Liver (tissue), 9 donors: ENCODE data around the gene MPRIP. TPM values are rescaled to one million over a fixed set of nuclear protein-coding genes. Genes with fewer than 3 reads are reported as not detected.
"Not testable (repeated sequence)": the region's sequence is repeated elsewhere in the genome, so short reads cannot be mapped to it uniquely, and the experiment has no call there.

Experiments
- DNase-seq: peaks from one replicate; pipeline ENCODE4 v3.0.0-alpha.2; 2017; ENCODE audit warnings: low spot score
- H3K27ac ChIP-seq, 2 donors: one replicate each; pipeline ENCODE4 v1.7.0; 2013; ENCODE audit warnings: inconsistent platforms in 2 of 2, low read length in 2 of 2, control low read depth in 1 of 2, low read depth in 1 of 2, mild to moderate bottlenecking in 1 of 2
- H3K27me3 ChIP-seq, 4 donors: one replicate each; pipeline versions ENCODE4 v1.6.1 to v1.7.0; 2013; ENCODE audit warnings: low read length in 3 of 4, inconsistent platforms in 1 of 4, mild to moderate bottlenecking in 1 of 4, moderate library complexity in 1 of 4; ENCODE audit not compliant: control insufficient read depth in 4 of 4, insufficient read depth in 4 of 4
- H3K36me3 ChIP-seq, 4 donors: one replicate each; pipeline versions ENCODE4 v1.6.1 to v1.7.0; 2013; ENCODE audit warnings: low read length in 3 of 4, mild to moderate bottlenecking in 3 of 4, low read depth in 1 of 4, moderate library complexity in 1 of 4; ENCODE audit not compliant: control insufficient read depth in 4 of 4, insufficient read depth in 3 of 4
- H3K4me1 ChIP-seq, 4 donors: one replicate each; pipeline versions ENCODE4 v1.6.1 to v1.7.0; 2013; ENCODE audit warnings: low read length in 3 of 4, mild to moderate bottlenecking in 3 of 4, moderate library complexity in 1 of 4; ENCODE audit not compliant: control insufficient read depth in 4 of 4, insufficient read depth in 4 of 4
- H3K4me3 ChIP-seq, 3 donors: one replicate each; pipeline versions ENCODE4 v1.6.1 to v1.7.0; 2013; ENCODE audit warnings: low read length in 3 of 3, control low read depth in 1 of 3, low read depth in 1 of 3, mild to moderate bottlenecking in 1 of 3
- H3K9ac ChIP-seq, 2 donors: one replicate each; pipeline ENCODE4 v1.7.0; 2013; ENCODE audit warnings: low read length in 2 of 2, mild to moderate bottlenecking in 2 of 2, moderate library complexity in 2 of 2, control low read depth in 1 of 2, low read depth in 1 of 2
- H3K9me3 ChIP-seq, 4 donors: one replicate each; pipeline versions ENCODE4 v1.6.1 to v1.7.0; 2013; ENCODE audit warnings: low read length in 3 of 4; ENCODE audit not compliant: control insufficient read depth in 4 of 4
- CTCF ChIP-seq: fragments of 150-350 bp; IDR thresholded peaks from 2 replicates; pipeline ENCODE4 v1.5.1; 2017; ENCODE audit warnings: improper control_type of control experiment, low read depth, low read length; ENCODE audit not compliant: missing input control
- EGR1 ChIP-seq, 2 donors: IDR thresholded peaks; 2 replicates each; pipeline ENCODE4 v1.6.1; 2016 to 2018; ENCODE audit warnings: antibody characterized with exemption in 2 of 2, low read depth in 2 of 2
- FOXA1 ChIP-seq: IDR thresholded peaks from 2 replicates; pipeline ENCODE4 v1.6.1; 2016; ENCODE audit warnings: antibody characterized with exemption
- FOXA2 ChIP-seq: IDR thresholded peaks from 2 replicates; pipeline ENCODE4 v1.6.1; 2016; ENCODE audit warnings: antibody characterized with exemption
- GABPA ChIP-seq, 2 donors: IDR thresholded peaks in 1 of 2; conservative IDR thresholded peaks in 1 of 2; 2 replicates each; pipeline ENCODE4 v1.6.1; 2016; ENCODE audit warnings: antibody characterized with exemption in 2 of 2, mild to moderate bottlenecking in 1 of 2, moderate library complexity in 1 of 2
- HNF4A ChIP-seq, 2 donors: conservative IDR thresholded peaks; 2 replicates each; pipeline ENCODE4 v1.6.1; 2016; ENCODE audit warnings: antibody characterized with exemption in 2 of 2, mild to moderate bottlenecking in 2 of 2
- HNF4G ChIP-seq: IDR thresholded peaks from 2 replicates; pipeline ENCODE4 v1.6.1; 2016; ENCODE audit warnings: antibody characterized with exemption
- JUND ChIP-seq, 2 donors: IDR thresholded peaks; 2 replicates each; pipeline ENCODE4 v1.6.1; 2016; ENCODE audit warnings: antibody characterized with exemption in 2 of 2
- MAX ChIP-seq: IDR thresholded peaks from 2 replicates; pipeline ENCODE4 v1.6.1; 2016; ENCODE audit warnings: antibody characterized with exemption
- NR2F2 ChIP-seq: IDR thresholded peaks from 2 replicates; pipeline ENCODE4 v1.6.1; 2016; ENCODE audit warnings: antibody characterized with exemption
- RAD21 ChIP-seq, 2 donors: IDR thresholded peaks; 2 replicates each; pipeline ENCODE4 v1.6.1; 2016; ENCODE audit warnings: antibody characterized with exemption in 2 of 2, mild to moderate bottlenecking in 2 of 2
- RXRA ChIP-seq, 2 donors: IDR thresholded peaks; 2 replicates each; pipeline ENCODE4 v1.6.1; 2017 to 2018; ENCODE audit warnings: antibody characterized with exemption in 2 of 2, mild to moderate bottlenecking in 1 of 2
- SP1 ChIP-seq: IDR thresholded peaks from 2 replicates; pipeline ENCODE4 v1.6.1; 2018; ENCODE audit warnings: antibody characterized with exemption, mild to moderate bottlenecking
- TAF1 ChIP-seq: conservative IDR thresholded peaks from 2 replicates; pipeline ENCODE4 v1.6.1; 2016; ENCODE audit warnings: antibody characterized with exemption, mild to moderate bottlenecking
- YY1 ChIP-seq: IDR thresholded peaks from 2 replicates; pipeline ENCODE4 v1.6.1; 2016; ENCODE audit warnings: antibody characterized with exemption, mild to moderate bottlenecking
- WGBS: extraction: QIAGEN DNeasy Blood & Tissue Kit; methylation state at CpG from one replicate; pipeline ENCODE4 v1.1.7; 2013; 5-methylcytosine and 5-hydroxymethylcytosine counted together
- polyA plus RNA-seq, 2 donors: library from polyadenylated mRNA; stranded (reverse) in 1 of 2; unstranded in 1 of 2; fragments of 200-250 nt in 1 of 2; fragments of >200 nt in 1 of 2; fragmentation: Nextera tagmentation in 1 of 2; extraction: Ambion mirVana in 1 of 2; gene quantifications; one replicate each; pipeline versions ENCODE4 v1.2.1 to v1.2.3, GENCODE V29; 2013 to 2015
- total RNA-seq, 2 donors: library from RNA; depleted of rRNA; stranded (reverse); fragments of >200 nt; gene quantifications; one replicate each; pipeline ENCODE4 v1.2.3, GENCODE V29; 2014
- TF ChIP-seq, protein P1 (sequence below): IDR thresholded peaks from 2 replicates; pipeline ENCODE4 v1.6.1; 2016; ENCODE audit warnings: antibody characterized with exemption
- TF ChIP-seq, protein P2 (sequence below): IDR thresholded peaks from 2 replicates; pipeline ENCODE4 v1.6.1; 2016; ENCODE audit warnings: antibody characterized with exemption
- TF ChIP-seq, protein P3 (sequence below): IDR thresholded peaks from 2 replicates; pipeline ENCODE4 v1.6.1; 2016; ENCODE audit warnings: antibody characterized with exemption, mild to moderate bottlenecking
- donor health status: healthy.
- donor health status: healthy.
- donor health status: healthy.
- donor health status: healthy.
- donor health status: healthy.

The MPRIP gene
- total and polyA plus RNA-seq, 4 donors = 21.2 to 61.9 (median 34.7) TPM

DNA sequence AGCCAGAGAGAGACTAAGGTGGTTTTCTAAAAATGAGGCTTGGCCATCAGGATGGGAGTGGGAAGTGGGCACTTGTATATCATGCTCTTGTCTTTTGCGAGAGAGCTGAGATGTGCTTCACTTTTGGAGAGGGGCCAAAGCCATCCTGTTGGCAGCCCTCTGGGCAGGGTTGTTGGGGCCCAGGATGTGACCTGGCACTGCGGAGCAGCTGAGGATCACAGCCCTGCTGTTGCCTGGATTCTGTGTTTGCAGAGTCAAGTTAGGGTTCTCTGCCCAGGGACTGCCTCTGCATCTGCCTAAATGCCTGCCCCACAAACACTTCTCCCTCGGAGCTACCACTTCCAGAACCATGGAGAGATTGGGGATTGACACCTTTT, 92.7 kb downstream of the MPRIP start:
- TF ChIP-seq YY1 (no peak), JUND (IDR thresholded peaks at IDR 0.05) (no peak), HNF4A (conservative IDR thresholded peaks at IDR 0.05) (no peak), FOXA1 (no peak), NR2F2 (no peak), RXRA (IDR thresholded peaks at IDR 0.05) (no peak), TAF1 (no peak), HNF4G (no peak), RAD21 (IDR thresholded peaks at IDR 0.05) (no peak), SP1 (no peak), MAX (no peak), FOXA2 (no peak), EGR1 (IDR thresholded peaks at IDR 0.05; ENCODE audit: low read depth in 2 of 2) (no peak), GABPA (IDR thresholded peaks at IDR 0.05 in 1 of 2, conservative IDR thresholded peaks at IDR 0.05 in 1 of 2) (no peak), CTCF (no peak)
- TF ChIP-seq, protein P1, sequence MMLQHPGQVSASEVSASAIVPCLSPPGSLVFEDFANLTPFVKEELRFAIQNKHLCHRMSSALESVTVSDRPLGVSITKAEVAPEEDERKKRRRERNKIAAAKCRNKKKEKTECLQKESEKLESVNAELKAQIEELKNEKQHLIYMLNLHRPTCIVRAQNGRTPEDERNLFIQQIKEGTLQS = no peak
- TF ChIP-seq, protein P2, sequence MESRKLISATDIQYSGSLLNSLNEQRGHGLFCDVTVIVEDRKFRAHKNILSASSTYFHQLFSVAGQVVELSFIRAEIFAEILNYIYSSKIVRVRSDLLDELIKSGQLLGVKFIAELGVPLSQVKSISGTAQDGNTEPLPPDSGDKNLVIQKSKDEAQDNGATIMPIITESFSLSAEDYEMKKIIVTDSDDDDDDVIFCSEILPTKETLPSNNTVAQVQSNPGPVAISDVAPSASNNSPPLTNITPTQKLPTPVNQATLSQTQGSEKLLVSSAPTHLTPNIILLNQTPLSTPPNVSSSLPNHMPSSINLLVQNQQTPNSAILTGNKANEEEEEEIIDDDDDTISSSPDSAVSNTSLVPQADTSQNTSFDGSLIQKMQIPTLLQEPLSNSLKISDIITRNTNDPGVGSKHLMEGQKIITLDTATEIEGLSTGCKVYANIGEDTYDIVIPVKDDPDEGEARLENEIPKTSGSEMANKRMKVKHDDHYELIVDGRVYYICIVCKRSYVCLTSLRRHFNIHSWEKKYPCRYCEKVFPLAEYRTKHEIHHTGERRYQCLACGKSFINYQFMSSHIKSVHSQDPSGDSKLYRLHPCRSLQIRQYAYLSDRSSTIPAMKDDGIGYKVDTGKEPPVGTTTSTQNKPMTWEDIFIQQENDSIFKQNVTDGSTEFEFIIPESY = no peak
- TF ChIP-seq, protein P3, sequence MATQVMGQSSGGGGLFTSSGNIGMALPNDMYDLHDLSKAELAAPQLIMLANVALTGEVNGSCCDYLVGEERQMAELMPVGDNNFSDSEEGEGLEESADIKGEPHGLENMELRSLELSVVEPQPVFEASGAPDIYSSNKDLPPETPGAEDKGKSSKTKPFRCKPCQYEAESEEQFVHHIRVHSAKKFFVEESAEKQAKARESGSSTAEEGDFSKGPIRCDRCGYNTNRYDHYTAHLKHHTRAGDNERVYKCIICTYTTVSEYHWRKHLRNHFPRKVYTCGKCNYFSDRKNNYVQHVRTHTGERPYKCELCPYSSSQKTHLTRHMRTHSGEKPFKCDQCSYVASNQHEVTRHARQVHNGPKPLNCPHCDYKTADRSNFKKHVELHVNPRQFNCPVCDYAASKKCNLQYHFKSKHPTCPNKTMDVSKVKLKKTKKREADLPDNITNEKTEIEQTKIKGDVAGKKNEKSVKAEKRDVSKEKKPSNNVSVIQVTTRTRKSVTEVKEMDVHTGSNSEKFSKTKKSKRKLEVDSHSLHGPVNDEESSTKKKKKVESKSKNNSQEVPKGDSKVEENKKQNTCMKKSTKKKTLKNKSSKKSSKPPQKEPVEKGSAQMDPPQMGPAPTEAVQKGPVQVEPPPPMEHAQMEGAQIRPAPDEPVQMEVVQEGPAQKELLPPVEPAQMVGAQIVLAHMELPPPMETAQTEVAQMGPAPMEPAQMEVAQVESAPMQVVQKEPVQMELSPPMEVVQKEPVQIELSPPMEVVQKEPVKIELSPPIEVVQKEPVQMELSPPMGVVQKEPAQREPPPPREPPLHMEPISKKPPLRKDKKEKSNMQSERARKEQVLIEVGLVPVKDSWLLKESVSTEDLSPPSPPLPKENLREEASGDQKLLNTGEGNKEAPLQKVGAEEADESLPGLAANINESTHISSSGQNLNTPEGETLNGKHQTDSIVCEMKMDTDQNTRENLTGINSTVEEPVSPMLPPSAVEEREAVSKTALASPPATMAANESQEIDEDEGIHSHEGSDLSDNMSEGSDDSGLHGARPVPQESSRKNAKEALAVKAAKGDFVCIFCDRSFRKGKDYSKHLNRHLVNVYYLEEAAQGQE = no peak
- WGBS = 75% methylated on average over 3 of the region's 3 CpGs
- Histone ChIP-seq H3K27me3 (no peaks in the 10 kb centered on the region), H3K27ac (no peak overlapping the region), H3K9ac (no peak overlapping the region), H3K9me3 (no peaks in the 10 kb centered on the region), H3K4me1 (peaks cover 0 to 3% (median 0%) of the 10 kb centered on the region in 4 donors), H3K36me3 (peaks cover 9 to 73% (median 19%) of the 10 kb centered on the region in 4 donors), H3K4me3 (no peak overlapping the region)
- no peak for DNase-seq

DNA sequence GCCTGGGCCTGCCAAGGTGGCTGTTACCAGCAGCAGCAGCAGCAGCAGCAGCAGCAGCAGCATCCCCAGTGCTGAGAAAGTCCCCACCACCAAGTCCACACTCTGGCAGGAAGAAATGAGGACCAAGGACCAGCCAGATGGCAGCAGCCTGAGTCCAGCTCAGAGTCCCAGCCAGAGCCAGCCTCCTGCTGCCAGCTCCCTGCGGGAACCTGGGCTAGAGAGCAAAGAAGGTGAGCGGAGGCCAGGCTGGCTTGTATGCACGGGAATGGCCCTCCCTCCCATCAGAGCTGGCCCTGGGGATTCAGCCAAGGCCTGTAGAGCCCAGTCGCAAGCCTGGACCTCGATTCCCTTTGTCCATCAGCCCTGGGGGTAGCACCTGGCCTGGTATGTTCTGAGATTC, 94.0 kb downstream of the MPRIP start:
- not testable (repeated sequence) for H3K4me1 ChIP-seq, H3K9ac ChIP-seq, H3K27ac ChIP-seq, DNase-seq, H3K27me3 ChIP-seq, H3K9me3 ChIP-seq, H3K4me3 ChIP-seq
- peaks cover 8 to 80% (median 21%) of the 10 kb centered on the region in 4 donors for H3K36me3 ChIP-seq
- WGBS = 90% methylated on average over 5 of the region's 5 CpGs
